Astrocyte (in vitro differentiated cells and primary cell): ENCODE measurements around the gene TSEN54.

Experiments
- EZH2 ChIP-seq: IDR thresholded peaks from 2 replicates; pipeline ENCODE4 v1.6.1; 2012; ENCODE audit warnings: mild to moderate bottlenecking, low read length, inconsistent platforms; ENCODE audit not compliant: insufficient read depth
- TF ChIP-seq, protein P1 (sequence below): IDR thresholded peaks from 2 replicates; pipeline ENCODE4 v1.5.1; 2011; ENCODE audit warnings: low read depth, mild to moderate bottlenecking, inconsistent platforms, low read length, moderate library complexity; ENCODE audit not compliant: insufficient read depth

GRCh38 chr17:75509528-75510258, 6.6 kb upstream of the TSEN54 start:
- TF ChIP-seq EZH2: no peak
- TF ChIP-seq, protein P1, sequence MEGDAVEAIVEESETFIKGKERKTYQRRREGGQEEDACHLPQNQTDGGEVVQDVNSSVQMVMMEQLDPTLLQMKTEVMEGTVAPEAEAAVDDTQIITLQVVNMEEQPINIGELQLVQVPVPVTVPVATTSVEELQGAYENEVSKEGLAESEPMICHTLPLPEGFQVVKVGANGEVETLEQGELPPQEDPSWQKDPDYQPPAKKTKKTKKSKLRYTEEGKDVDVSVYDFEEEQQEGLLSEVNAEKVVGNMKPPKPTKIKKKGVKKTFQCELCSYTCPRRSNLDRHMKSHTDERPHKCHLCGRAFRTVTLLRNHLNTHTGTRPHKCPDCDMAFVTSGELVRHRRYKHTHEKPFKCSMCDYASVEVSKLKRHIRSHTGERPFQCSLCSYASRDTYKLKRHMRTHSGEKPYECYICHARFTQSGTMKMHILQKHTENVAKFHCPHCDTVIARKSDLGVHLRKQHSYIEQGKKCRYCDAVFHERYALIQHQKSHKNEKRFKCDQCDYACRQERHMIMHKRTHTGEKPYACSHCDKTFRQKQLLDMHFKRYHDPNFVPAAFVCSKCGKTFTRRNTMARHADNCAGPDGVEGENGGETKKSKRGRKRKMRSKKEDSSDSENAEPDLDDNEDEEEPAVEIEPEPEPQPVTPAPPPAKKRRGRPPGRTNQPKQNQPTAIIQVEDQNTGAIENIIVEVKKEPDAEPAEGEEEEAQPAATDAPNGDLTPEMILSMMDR: no peak
